ENCODE results near the gene SLC39A1.
A peak's percentile ranks its signal among the peaks of the same experiment; 100 is the strongest.
"Not testable (repeated sequence)": the region's sequence is repeated elsewhere in the genome, so short reads cannot be mapped to it uniquely, and the experiment has no call there.

The SLC39A1 gene

GRCh38 chr1:153984123-153984894 lies 21.0 kb upstream of the SLC39A1 start:
- Mint-ChIP-seq H3K27ac (peak overlapping the region; percentile 10), H3K4me3 (no peak overlapping the region), H3K36me3 (no peaks in the 10 kb centered on the region), H3K4me1 (peaks cover 40% of the 10 kb centered on the region), H3K27me3 (no peaks in the 10 kb centered on the region), H3K9me3 (no peaks in the 10 kb centered on the region)
- ATAC-seq: no peak

DNA sequence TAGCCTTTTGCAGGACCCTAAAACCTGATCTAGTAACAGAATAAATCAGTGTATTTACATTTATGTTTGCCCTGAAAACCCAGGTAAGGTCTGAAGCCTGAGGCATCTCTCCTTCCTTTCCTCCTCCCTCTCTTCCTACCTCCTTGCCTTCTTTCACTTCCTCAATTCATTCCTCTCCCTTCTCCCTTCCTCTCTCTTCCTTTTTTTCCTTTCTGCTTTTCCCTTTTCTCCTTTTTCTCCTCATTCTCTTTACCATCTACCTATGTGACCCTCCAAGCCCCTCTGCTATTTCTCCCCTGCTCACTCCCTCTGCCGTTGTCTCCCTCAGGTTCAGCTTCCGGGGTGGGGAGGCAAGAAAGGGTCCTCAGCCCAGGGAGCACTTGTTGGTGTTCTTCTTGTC lies 18.4 kb upstream of the SLC39A1 start:
- not testable (repeated sequence) for H3K27ac Mint-ChIP-seq, H3K27me3 Mint-ChIP-seq, H3K9me3 Mint-ChIP-seq, H3K36me3 Mint-ChIP-seq, ATAC-seq, H3K4me3 Mint-ChIP-seq
- peaks cover 49% of the 10 kb centered on the region for H3K4me1 Mint-ChIP-seq

GRCh38 chr1:153979091-153979490 lies 15.8 kb upstream of the SLC39A1 start:
- H3K27me3 Mint-ChIP-seq, H3K9me3 Mint-ChIP-seq, ATAC-seq: not testable (repeated sequence)
- Mint-ChIP-seq H3K4me3 (peak overlapping the region; percentile 56), H3K36me3 (peaks cover 31% of the 10 kb centered on the region), H3K4me1 (peaks cover 39% of the 10 kb centered on the region), H3K27ac (peak overlapping the region; percentile 94)

- H3K4me3 Mint-ChIP-seq: peak overlapping the region; percentile 95
- no peak for ATAC-seq
- H3K27ac Mint-ChIP-seq: peak overlapping the region; percentile 94
- H3K9me3 Mint-ChIP-seq: no peaks in the 10 kb centered on the region
- peaks cover 36% of the 10 kb centered on the region for H3K36me3 Mint-ChIP-seq
- H3K27me3 Mint-ChIP-seq: no peaks in the 10 kb centered on the region
- peaks cover 38% of the 10 kb centered on the region for H3K4me1 Mint-ChIP-seq
Measured at GRCh38 chr1:153978274-153978909, 15.1 kb upstream of the SLC39A1 start.

DNA sequence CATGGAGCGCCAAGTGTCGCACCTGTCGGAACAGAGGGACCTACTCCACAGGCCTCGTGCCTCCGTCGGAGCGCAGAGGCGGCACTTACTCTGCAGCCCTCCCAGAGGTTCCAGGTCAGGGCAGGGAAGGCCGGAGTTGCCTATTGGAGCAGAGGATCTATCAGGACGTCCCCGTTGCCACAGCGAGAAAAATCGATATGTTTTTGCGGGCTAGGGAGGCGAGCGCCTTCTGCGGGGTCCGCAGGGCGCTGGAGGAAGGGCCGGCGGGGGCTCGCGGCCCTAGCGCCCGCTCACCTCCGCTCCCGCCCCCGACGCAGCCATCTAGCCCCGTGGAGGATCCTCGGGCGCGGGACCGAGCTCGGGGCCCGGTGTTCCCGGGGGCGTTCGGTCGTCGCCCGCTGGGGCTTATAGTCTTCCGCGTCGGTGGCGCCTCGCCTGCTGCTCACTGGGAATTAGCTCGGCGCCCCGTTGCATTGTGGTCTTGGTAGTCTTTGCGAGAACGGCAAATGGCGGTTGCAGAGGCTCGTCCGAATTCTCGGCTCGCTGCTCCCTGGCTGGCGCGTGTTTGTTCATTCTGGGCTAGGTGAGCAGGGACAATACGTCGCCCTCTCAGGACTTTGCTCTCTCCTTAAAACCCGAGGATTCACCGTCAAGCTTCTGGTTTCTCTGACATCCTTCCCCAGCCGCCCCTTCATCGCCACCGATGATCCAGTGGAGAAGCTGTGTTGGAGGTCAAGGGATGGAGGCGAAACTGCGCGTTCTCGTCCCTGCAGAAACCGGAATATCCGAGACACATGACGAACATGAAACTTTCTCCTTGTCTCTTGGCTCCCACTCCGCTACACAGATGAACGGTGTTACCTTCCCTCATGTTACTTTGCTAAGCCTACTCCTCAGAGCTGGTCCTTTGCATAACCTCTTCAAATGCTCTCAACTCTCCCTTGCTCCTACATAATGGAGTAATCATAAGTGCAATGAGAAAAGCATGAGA lies 14.2 kb upstream of the SLC39A1 start, which contains the start of gene JTB:
JTB (minus strand) TSS at position 425 of the 991 bp plus-strand sequence; CDS start at position 3, 422 bp downstream.
- peak; percentile 97 for ATAC-seq
- H3K4me1 Mint-ChIP-seq: peaks cover 41% of the 10 kb centered on the region
- H3K36me3 Mint-ChIP-seq: peaks cover 40% of the 10 kb centered on the region

DNA sequence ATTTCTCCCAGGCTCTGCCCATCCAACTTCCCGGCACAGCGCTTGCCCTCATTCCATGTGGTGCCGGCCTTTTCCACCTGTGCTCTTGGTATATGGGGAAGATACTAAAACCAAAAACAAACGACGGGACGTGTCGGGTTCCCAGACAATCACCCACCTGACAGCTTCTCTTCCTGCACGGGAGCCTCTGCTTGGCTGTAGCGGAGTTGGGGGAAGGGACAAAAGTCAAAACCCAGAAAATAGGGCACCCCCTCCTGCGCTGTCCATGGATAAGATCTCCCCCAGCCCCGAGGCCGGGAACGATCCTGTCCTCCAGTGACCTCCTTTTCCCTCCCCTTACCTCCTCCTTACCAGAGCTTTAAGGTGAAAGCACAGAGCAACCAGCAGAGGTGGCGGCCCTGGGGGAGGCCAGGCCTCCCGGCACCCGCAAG lies 13.5 kb upstream of the SLC39A1 start:
- ATAC-seq: no peak
- Mint-ChIP-seq H3K27ac (peak overlapping the region; percentile 94), H3K9me3 (no peaks in the 10 kb centered on the region), H3K27me3 (no peaks in the 10 kb centered on the region), H3K4me1 (peaks cover 45% of the 10 kb centered on the region), H3K4me3 (peak overlapping the region; percentile 95), H3K36me3 (peaks cover 40% of the 10 kb centered on the region)

More for the DNA sequence above, 14.2 kb upstream of the SLC39A1 start, which contains the start of gene JTB:
- H3K27ac Mint-ChIP-seq: peak within 1 kb of the TSS; percentile 94
- H3K4me3 Mint-ChIP-seq: peak within 1 kb of the TSS; percentile 95
- no peaks in the 10 kb centered on the region for H3K27me3 Mint-ChIP-seq
- H3K9me3 Mint-ChIP-seq: no peaks in the 10 kb centered on the region

DNA sequence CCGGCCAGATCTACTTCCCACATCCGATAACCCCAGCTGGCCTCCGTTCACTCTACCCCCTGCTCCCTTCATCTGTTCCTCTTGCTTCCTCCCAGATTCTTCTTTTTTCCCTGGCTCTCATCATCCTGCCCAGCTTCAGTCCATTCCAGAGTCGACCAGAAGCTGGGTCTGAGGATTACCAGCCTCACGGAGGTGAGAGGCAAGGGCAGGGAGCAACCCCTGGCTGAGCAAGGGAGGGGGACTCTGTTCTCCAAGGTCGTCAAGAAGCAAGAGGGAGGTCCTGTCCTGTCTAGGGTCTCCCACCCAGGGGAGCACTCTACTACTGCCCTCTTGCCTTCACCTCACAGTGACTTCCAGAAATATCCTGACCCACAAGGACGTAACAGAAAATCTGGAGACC lies 10.2 kb upstream of the SLC39A1 start:
- Mint-ChIP-seq H3K4me3 (no peak overlapping the region), H3K9me3 (no peaks in the 10 kb centered on the region), H3K27ac (no peak overlapping the region)

DNA sequence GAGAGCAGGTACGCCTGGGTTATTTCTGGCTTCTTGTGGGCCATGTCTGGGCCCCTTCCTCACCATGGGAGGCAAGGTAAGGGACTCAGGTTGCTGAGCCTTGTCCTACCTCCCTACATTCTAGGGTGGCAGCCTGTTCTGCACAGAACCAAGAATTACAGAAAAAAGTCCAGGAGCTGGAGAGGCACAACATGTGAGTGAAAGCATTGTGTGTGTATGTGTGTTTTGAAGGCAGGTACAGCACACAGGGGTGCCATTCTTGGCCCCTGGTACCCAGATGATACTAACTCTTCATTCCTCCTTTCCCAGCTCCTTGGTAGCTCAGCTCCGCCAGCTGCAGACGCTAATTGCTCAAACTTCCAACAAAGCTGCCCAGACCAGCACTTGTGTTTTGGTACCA lies 9.7 kb upstream of the SLC39A1 start:
- H3K27me3 Mint-ChIP-seq: no peaks in the 10 kb centered on the region
- peaks cover 45% of the 10 kb centered on the region for H3K4me1 Mint-ChIP-seq
- no peak overlapping the region for H3K27ac Mint-ChIP-seq
- H3K36me3 Mint-ChIP-seq: peaks cover 40% of the 10 kb centered on the region
- ATAC-seq: no peak
- H3K9me3 Mint-ChIP-seq: no peaks in the 10 kb centered on the region
- no peak overlapping the region for H3K4me3 Mint-ChIP-seq

More for the DNA sequence above, 10.2 kb upstream of the SLC39A1 start:
- H3K4me1 Mint-ChIP-seq: peaks cover 45% of the 10 kb centered on the region
- H3K27me3 Mint-ChIP-seq: no peaks in the 10 kb centered on the region
- ATAC-seq: no peak
- H3K36me3 Mint-ChIP-seq: peaks cover 40% of the 10 kb centered on the region

DNA sequence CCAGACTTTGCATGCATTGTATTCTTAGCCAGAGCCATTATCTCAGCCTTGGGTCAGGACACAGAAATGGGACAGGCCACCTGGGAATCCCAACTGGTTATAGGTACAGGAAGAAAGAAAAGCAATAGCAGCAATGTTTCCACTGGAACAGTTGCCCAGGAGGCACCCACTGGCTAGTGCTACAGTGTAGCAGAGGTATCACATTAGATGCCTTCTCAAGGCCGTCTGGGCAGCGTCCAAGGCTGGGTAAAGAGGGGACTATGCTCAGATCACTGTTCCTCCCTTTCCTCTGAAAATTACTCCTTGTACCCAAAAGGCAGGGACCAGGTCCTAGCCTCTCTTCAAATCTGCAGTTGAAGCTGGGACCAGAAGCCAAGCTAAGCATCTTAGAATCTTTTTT lies 7.0 kb upstream of the SLC39A1 start:
- Mint-ChIP-seq H3K36me3 (peaks cover 22% of the 10 kb centered on the region), H3K4me1 (peaks cover 47% of the 10 kb centered on the region), H3K27me3 (no peaks in the 10 kb centered on the region), H3K9me3 (no peaks in the 10 kb centered on the region), H3K27ac (no peak overlapping the region), H3K4me3 (no peak overlapping the region)
- no peak for ATAC-seq

GRCh38 chr1:153968972-153969371 lies 5.6 kb upstream of the SLC39A1 start:
- ATAC-seq: no peak
- Mint-ChIP-seq H3K4me3 (peak overlapping the region; percentile 32), H3K4me1 (peaks cover 55% of the 10 kb centered on the region), H3K9me3 (no peaks in the 10 kb centered on the region), H3K27ac (peak overlapping the region; percentile 99), H3K36me3 (peaks cover 8% of the 10 kb centered on the region), H3K27me3 (no peaks in the 10 kb centered on the region)

DNA sequence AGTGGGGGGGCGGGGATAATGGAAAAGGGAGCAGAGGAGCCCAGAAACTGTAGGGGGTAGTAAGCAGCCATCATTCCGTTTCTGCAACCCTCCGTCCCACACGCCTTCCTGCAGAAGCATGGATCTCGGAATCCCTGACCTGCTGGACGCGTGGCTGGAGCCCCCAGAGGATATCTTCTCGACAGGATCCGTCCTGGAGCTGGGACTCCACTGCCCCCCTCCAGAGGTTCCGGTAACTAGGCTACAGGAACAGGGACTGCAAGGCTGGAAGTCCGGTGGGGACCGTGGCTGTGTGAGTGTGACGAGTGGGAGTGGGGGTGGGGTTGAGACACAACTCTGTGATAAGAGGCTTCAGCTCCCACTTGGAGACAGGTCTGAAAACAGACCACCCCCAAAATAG lies 5.1 kb upstream of the SLC39A1 start:
- peaks cover 59% of the 10 kb centered on the region for H3K4me1 Mint-ChIP-seq
- no peaks in the 10 kb centered on the region for H3K27me3 Mint-ChIP-seq
- H3K36me3 Mint-ChIP-seq: peaks cover 4% of the 10 kb centered on the region
- ATAC-seq: no peak
- peak overlapping the region; percentile 100 for H3K4me3 Mint-ChIP-seq
- no peaks in the 10 kb centered on the region for H3K9me3 Mint-ChIP-seq
- peak overlapping the region; percentile 99 for H3K27ac Mint-ChIP-seq

DNA sequence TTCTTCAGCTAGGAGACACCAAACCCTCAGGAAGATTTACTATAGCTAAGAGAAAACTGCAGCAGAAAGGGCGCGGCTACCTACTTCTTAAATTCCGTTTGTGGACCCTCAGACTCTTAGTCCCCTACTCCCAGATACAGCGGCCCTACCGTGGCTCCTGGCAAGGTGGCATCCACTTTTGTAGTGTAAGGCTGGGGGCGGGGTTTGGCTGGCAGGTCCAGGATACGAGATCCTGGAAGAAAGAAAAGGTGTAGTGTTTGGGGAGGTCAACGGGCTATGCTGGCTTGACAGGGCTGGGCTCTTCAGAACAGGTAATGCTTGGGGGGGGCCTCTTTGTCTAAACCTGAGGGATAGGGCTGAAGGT lies 4.6 kb upstream of the SLC39A1 start:
- peak overlapping the region; percentile 100 for H3K4me3 Mint-ChIP-seq
- H3K36me3 Mint-ChIP-seq: peaks cover under 1% of the 10 kb centered on the region
- H3K4me1 Mint-ChIP-seq: peaks cover 59% of the 10 kb centered on the region

GRCh38 chr1:153967107-153967999 lies 4.0 kb upstream of the SLC39A1 start, which contains the start of gene CREB3L4:
Gene CREB3L4, plus strand, starts transcription at chr1:153967902. Its CDS starts 624 bp downstream, at chr1:153968526.
- Mint-ChIP-seq H3K4me3 (peak within 1 kb of the TSS; percentile 100), H3K27me3 (no peaks in the 10 kb centered on the region), H3K36me3 (peaks cover 2% of the 10 kb centered on the region), H3K27ac (peak within 1 kb of the TSS; percentile 99), H3K9me3 (no peaks in the 10 kb centered on the region), H3K4me1 (peaks cover 60% of the 10 kb centered on the region)
- peak; percentile 95 for ATAC-seq

More for the DNA sequence above, 4.6 kb upstream of the SLC39A1 start:
- no peak for ATAC-seq
- no peaks in the 10 kb centered on the region for H3K9me3 Mint-ChIP-seq
- H3K27me3 Mint-ChIP-seq: no peaks in the 10 kb centered on the region
- H3K27ac Mint-ChIP-seq: peak overlapping the region; percentile 99

DNA sequence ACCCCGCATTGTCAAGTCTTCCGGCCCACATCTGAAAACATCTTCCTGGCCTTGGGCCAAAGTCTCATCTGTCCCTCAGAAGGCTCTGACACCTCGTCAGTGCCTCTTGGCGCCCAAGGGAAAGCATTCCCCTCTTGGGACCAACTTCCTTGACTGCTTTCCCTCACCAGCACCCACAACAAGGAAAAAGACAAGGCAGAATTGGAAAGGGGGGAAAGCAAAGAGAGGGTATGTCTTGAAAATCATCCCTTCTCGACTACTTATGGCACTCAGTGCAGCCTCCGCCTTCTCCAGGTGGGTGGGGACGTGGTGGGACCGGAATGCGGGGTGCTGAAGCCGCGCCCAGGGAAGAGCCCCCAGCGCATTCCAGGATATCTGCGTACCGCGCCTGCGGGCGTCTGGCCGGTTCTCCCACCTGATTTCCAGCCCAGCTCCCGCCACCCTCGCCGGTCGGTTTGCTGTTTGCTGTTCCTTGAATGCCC lies 554 bp upstream of the SLC39A1 start:
- H3K4me1 Mint-ChIP-seq: peaks cover 69% of the 10 kb centered on the region
- peak overlapping the region; percentile 87 for H3K4me3 Mint-ChIP-seq
- no peaks in the 10 kb centered on the region for H3K9me3 Mint-ChIP-seq
- H3K27ac Mint-ChIP-seq: peak overlapping the region; percentile 85
- peaks cover 19% of the 10 kb centered on the region for H3K36me3 Mint-ChIP-seq
- peak; percentile 0 for ATAC-seq
- H3K27me3 Mint-ChIP-seq: no peaks in the 10 kb centered on the region

Data from stimulated activated memory B cell treated with anti-CD40 and anti-IgM and Interleukin-4, amounts not matched to agents 10 μg/mL and 1 μg/mL and 100 μg/mL, for 72 hours (primary cell).